Endometrium (tissue), 2 donors: ENCODE results near the gene GPR156.
"Not testable (repeated sequence)": the region's sequence is repeated elsewhere in the genome, so short reads cannot be mapped to it uniquely, and the experiment has no call there.

Experiments
- FAIRE-seq: peaks from 2 replicates; lab custom pipeline; 2012; peaks lifted over from hg19 to GRCh38; lab: Jason Lieb, UNC
- donor health status: control.
- donor health status: control.

Gene GPR156

GRCh38 chr3:120284747-120285507 is at the start of gene GPR156:
Gene GPR156, minus strand, starts transcription at chr3:120285222. Its CDS starts 41,124 bp downstream, at chr3:120244098.
- no peak for FAIRE-seq

GRCh38 chr3:120332646-120333045 is 47.6 kb upstream of the GPR156 start:
- no peak for FAIRE-seq

GRCh38 chr3:120331076-120331475 is 46.1 kb upstream of the GPR156 start:
- no peak for FAIRE-seq

- no peak for FAIRE-seq
Measured at GRCh38 chr3:120326784-120327183, 41.8 kb upstream of the GPR156 start.

GRCh38 chr3:120324190-120324589 is 39.2 kb upstream of the GPR156 start:
- FAIRE-seq: no peak

- FAIRE-seq: not testable (repeated sequence)
Measured at GRCh38 chr3:120323761-120324160, 38.7 kb upstream of the GPR156 start.

- FAIRE-seq: no peak
Measured at GRCh38 chr3:120311863-120312794, 27.1 kb upstream of the GPR156 start.

GRCh38 chr3:120306519-120307455 is 21.8 kb upstream of the GPR156 start:
- no peak for FAIRE-seq

GRCh38 chr3:120304616-120305015 is 19.6 kb upstream of the GPR156 start:
- FAIRE-seq: no peak

- FAIRE-seq: no peak
Measured at GRCh38 chr3:120302361-120302760, 17.3 kb upstream of the GPR156 start.

- FAIRE-seq: no peak
Measured at GRCh38 chr3:120300971-120301370, 15.9 kb upstream of the GPR156 start.

GRCh38 chr3:120299403-120299802 is 14.4 kb upstream of the GPR156 start:
- no peak for FAIRE-seq

GRCh38 chr3:120298996-120299395 is 14.0 kb upstream of the GPR156 start:
- no peak for FAIRE-seq

GRCh38 chr3:120291552-120291951 is 6.5 kb upstream of the GPR156 start:
- not testable (repeated sequence) for FAIRE-seq

GRCh38 chr3:120289636-120290035 is 4.6 kb upstream of the GPR156 start:
- FAIRE-seq: no peak

GRCh38 chr3:120286465-120286864 is 1.4 kb upstream of the GPR156 start:
- FAIRE-seq: no peak

- no peak for FAIRE-seq
Measured at GRCh38 chr3:120285508-120285841, 453 bp upstream of the GPR156 start.

GRCh38 chr3:120281261-120281660 is 3.8 kb downstream of the GPR156 start:
- FAIRE-seq: no peak

GRCh38 chr3:120280566-120280965 is 4.5 kb downstream of the GPR156 start:
- FAIRE-seq: no peak

GRCh38 chr3:120280026-120280425 is 5.0 kb downstream of the GPR156 start:
- no peak for FAIRE-seq

GRCh38 chr3:120276767-120277166 is 8.3 kb downstream of the GPR156 start:
- no peak for FAIRE-seq

GRCh38 chr3:120275618-120276017 is 9.4 kb downstream of the GPR156 start:
- FAIRE-seq: no peak
